Kidney epithelial cell (primary cell): ENCODE results near the gene C1orf53. TPM values are rescaled to one million over a fixed set of nuclear protein-coding genes. Genes with fewer than 3 reads are reported as not detected.
"Not testable (repeated sequence)": the region's sequence is repeated elsewhere in the genome, so short reads cannot be mapped to it uniquely, and the experiment has no call there.

Experiments used
- DNase-seq: peaks from one replicate; pipeline ENCODE4 v3.0.0-alpha.2; 2010; ENCODE audit warnings: low read depth
- H3K27me3 ChIP-seq: 2 replicates; pipeline ENCODE4 v1.6.0; 2011; ENCODE audit warnings: low read length; ENCODE audit not compliant: control insufficient read depth, insufficient read depth
- H3K36me3 ChIP-seq: 2 replicates; pipeline ENCODE4 v1.5.1; 2011; ENCODE audit warnings: low read length; ENCODE audit not compliant: control insufficient read depth, insufficient read depth
- H3K4me3 ChIP-seq: 2 replicates; pipeline ENCODE4 v1.5.1; 2011; ENCODE audit warnings: low read depth, mild to moderate bottlenecking, control low read depth, low read length
- total RNA-seq: library from RNA; depleted of rRNA; stranded (reverse); fragments of >200 nt; gene quantifications from 2 replicates; pipeline ENCODE4 v1.2.3, GENCODE V29; 2015
- TF ChIP-seq, protein P1 (sequence below): IDR thresholded peaks from 2 replicates; pipeline ENCODE4 v1.5.1; 2011; ENCODE audit warnings: mild to moderate bottlenecking, moderate library complexity, low read length, control low read depth, inconsistent platforms; ENCODE audit not compliant: insufficient read depth, poor library complexity, severe bottlenecking

C1orf53 gene
- total RNA-seq, 1 donor from 2014 or later: 8.2 TPM

DNA sequence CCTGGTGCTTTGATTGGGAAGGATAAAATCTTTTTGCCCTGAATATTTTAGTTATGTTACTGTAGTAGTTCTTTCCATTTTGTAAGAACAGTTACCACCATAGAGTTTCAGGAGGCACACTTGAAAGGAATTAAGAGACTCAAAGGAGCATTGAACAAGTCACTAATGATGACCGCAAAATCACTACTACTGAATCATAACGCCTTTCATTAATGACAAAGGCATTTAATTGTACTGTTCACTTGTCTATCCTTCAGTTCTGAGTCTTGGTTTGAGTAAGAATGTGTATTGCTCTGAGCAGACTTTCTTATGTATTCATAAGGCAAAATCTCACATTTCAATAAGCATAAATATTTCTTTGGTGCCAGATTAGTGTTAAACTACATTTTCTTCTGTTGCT lies 39.6 kb downstream of the C1orf53 start:
- Histone ChIP-seq H3K36me3 (no peaks in the 10 kb centered on the region), H3K27me3 (no peaks in the 10 kb centered on the region), H3K4me3 (no peak overlapping the region)
- TF ChIP-seq, protein P1, sequence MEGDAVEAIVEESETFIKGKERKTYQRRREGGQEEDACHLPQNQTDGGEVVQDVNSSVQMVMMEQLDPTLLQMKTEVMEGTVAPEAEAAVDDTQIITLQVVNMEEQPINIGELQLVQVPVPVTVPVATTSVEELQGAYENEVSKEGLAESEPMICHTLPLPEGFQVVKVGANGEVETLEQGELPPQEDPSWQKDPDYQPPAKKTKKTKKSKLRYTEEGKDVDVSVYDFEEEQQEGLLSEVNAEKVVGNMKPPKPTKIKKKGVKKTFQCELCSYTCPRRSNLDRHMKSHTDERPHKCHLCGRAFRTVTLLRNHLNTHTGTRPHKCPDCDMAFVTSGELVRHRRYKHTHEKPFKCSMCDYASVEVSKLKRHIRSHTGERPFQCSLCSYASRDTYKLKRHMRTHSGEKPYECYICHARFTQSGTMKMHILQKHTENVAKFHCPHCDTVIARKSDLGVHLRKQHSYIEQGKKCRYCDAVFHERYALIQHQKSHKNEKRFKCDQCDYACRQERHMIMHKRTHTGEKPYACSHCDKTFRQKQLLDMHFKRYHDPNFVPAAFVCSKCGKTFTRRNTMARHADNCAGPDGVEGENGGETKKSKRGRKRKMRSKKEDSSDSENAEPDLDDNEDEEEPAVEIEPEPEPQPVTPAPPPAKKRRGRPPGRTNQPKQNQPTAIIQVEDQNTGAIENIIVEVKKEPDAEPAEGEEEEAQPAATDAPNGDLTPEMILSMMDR: no peak
- DNase-seq: no peak

DNA sequence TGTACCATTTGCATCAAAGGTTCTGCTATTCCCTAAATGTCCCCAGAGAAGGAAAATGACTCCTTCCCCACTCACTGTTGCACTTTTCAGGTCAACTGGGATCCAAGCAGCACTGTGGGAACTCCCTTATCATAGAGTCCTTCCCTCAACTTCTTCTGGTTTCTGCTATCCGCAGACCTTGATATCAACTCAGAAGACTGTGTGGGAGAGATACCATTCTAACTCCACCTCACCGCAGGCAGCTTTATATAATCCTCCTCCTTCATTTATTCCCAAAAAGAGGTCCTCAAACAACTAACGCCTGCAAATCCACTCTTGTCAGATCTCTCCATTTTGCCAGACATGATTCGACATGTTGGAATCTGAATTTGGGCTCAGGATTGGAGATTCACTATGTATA lies 42.1 kb downstream of the C1orf53 start:
- H3K36me3 ChIP-seq: no peaks in the 10 kb centered on the region
- H3K4me3 ChIP-seq: no peak overlapping the region
- DNase-seq: no peak
- TF ChIP-seq, protein P1: no peak
- H3K27me3 ChIP-seq: no peaks in the 10 kb centered on the region

DNA sequence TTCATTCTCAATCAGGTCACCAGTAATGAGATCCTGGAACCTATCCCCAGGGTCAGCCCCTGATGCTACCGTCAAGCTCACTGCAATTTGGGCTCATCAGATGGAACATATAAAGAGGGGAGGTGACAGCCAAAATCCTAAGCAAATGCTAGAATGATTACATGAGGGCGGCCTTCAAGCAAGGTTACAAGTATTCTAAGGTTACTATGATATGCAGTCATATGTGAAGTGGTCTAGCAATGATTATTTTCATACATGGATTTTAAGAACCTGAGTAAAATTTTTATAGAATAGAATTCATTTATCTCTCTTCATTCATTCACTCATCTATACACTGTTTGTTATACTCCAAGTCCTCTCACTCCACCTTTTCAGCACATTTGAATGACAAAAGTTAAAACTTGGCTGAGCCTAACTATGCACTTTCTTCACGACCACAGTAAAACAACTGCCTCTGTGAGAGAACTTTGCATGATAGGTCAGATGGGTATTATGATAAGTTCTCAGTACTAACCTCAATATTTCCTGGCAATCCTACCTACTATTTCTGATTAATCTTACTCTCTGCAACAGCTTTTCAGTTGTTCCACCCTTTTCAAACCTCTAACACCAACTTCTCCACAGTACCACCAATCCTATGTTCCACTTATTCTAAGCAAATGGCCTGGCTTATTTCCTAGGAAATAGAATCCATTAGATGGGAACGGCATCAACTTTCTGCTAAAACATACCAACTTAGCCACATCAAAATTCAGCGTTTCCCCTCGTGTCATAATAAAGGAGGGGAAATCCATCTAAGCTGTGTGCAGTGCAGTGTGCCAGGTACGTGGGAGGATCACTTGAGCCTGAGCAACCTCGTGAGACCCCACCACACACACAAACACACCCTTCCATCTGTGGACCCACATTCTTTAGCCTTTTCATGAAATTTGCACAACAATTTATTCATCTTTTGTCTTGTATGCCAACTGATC lies 46.8 kb downstream of the C1orf53 start:
- TF ChIP-seq, protein P1: no peak
- no peak overlapping the region for H3K4me3 ChIP-seq
- no peak for DNase-seq
- no peaks in the 10 kb centered on the region for H3K27me3 ChIP-seq
- no peaks in the 10 kb centered on the region for H3K36me3 ChIP-seq

DNA sequence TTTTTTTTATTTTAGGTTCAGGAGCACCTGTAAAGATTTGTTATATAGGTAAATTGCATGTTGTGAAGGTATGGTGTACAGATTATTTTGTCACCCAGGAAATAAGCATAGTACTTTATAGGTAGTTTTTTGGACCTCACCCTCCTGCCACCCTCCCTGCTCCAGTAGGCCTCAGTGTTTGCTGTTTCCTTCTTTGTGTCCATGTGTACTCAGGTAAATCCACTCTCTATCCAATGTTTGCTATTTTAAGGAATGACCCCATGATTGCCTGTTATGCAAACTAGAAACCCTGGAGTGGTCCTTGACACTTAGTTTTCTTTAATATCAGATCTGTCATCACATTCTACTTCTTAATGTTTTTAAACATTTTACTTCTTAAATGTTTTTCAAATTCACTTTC lies 48.7 kb downstream of the C1orf53 start:
- no peaks in the 10 kb centered on the region for H3K36me3 ChIP-seq
- H3K27me3 ChIP-seq: no peaks in the 10 kb centered on the region
- TF ChIP-seq, protein P1: no peak

DNA sequence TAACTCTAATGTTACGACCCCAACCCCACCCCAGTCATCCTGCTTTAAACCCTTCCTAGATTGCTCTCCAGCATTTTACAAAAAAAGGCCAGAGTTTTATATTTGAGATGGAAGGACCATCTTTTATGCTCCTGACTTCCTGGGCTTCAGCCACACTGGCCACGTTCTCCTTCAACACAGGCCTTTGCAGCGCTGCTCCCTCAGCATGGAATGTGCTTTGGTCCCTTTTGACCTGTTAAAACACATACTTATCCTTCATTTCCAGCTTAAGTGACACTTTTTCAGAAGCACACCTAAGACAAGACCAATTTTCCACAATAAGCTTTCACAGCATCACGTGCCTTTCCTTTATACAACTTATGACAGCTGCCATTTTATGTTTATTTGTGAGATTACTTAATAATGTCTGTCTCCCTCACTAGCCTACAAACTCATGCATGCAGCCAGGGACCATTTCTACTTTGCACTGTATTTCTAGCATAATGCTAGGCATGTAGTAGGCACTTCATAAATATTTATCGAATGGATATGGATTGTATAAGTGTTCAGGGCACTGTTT lies 49.3 kb downstream of the C1orf53 start:
- TF ChIP-seq, protein P1: no peak
- no peaks in the 10 kb centered on the region for H3K27me3 ChIP-seq
- no peak overlapping the region for H3K4me3 ChIP-seq
- H3K36me3 ChIP-seq: no peaks in the 10 kb centered on the region
- no peak for DNase-seq

More for the DNA sequence above, 48.7 kb downstream of the C1orf53 start:
- H3K4me3 ChIP-seq: no peak overlapping the region
- no peak for DNase-seq

DNA sequence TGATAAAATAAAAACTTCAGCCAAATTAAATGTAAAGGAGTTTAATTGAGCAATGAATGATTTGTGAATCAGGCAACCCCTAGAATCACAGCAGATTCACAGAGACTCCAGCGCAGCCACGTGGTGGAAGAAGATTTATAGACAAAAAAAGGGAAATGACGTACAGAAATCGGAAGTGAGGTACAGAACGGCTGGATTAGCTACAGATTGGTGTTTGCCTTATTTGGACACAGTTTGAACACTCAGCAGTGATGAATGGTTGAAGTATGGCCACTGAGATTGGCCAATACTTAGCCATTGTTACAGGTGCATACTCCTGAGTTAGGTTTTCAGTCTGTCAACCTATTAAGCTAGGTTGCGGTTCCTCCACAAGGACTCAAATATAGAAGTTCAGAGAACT lies 51.0 kb downstream of the C1orf53 start:
- H3K36me3 ChIP-seq, H3K27me3 ChIP-seq, H3K4me3 ChIP-seq, DNase-seq: not testable (repeated sequence)
